Lower leg skin (tissue), 4 donors: ENCODE results near the gene MRTO4. TPM values are rescaled to one million over a fixed set of nuclear protein-coding genes. Genes with fewer than 3 reads are reported as not detected.

Experiments
- DNase-seq, 2 donors: peaks; one replicate each; pipeline ENCODE4 v3.0.0-alpha.2; 2019; ENCODE audit warnings: low spot score in 2 of 2
- H3K4me3 ChIP-seq: fragments of 200-600 bp; sonication (generic); 2 replicates; pipeline ENCODE4 v1.5.1; 2017; ENCODE audit warnings: mild to moderate bottlenecking, low read depth; ENCODE audit not compliant: poor library complexity, severe bottlenecking
- CTCF ChIP-seq, 3 donors: fragments of 450-650 bp; IDR thresholded peaks; one replicate each; pipeline ENCODE4 v1.5.1; 2016; ENCODE audit warnings: antibody characterized with exemption in 3 of 3, mild to moderate bottlenecking in 3 of 3, moderate library complexity in 2 of 3
- POLR2A ChIP-seq, 2 donors: fragments of 450-650 bp; IDR thresholded peaks; one replicate each; pipeline ENCODE4 v1.6.1; 2016 to 2017; ENCODE audit warnings: antibody characterized with exemption in 2 of 2, mild to moderate bottlenecking in 1 of 2, moderate library complexity in 1 of 2
- WGBS, 2 donors: methylation state at CpG; one replicate each; pipeline ENCODE4 v1.1.5; 2018; 5-methylcytosine and 5-hydroxymethylcytosine counted together
- intact Hi-C: fragments of 100-400 bp; cut with DNase I; formaldehyde crosslinking; loops from one replicate; pipeline ENCODE4 v1.15.0; 2023; ENCODE audit warnings: low total_unique reads
- total RNA-seq, 4 donors: library from RNA; depleted of rRNA; stranded (reverse); fragments of >200 nt; gene quantifications; one replicate each; pipeline ENCODE4 v1.1.0, GENCODE V29; 2016

MRTO4 gene
- total RNA-seq, 4 donors from 2014 or later, result 12.4 to 26.4 (median 20.9) TPM

- WGBS, 2 donors, result 85 to 89% methylated on average over 5 of the region's 5 CpGs
- intact Hi-C loops, result no loop called here
- no peak for DNase-seq
These were observed 45.8 kb upstream of the MRTO4 start for GRCh38 chr1:19205845-19206244.

GRCh38 chr1:19206947-19207346, 44.7 kb upstream of the MRTO4 start:
- DNase-seq, result no peak
- no peak overlapping the region for H3K4me3 ChIP-seq
- no peak for TF ChIP-seq POLR2A (IDR thresholded peaks at IDR 0.05)
- no peak for TF ChIP-seq CTCF (IDR thresholded peaks at IDR 0.05)
- intact Hi-C loops, result no loop called here
- 70 to 71% methylated on average over 3 of the region's 3 CpGs for WGBS, 2 donors

More at GRCh38 chr1:19205845-19206244, 45.8 kb upstream of the MRTO4 start:
- TF ChIP-seq CTCF (IDR thresholded peaks at IDR 0.05) (no peak), POLR2A (IDR thresholded peaks at IDR 0.05) (no peak)
- H3K4me3 ChIP-seq, result no peak overlapping the region

GRCh38 chr1:19208710-19209438, 42.7 kb upstream of the MRTO4 start:
- TF ChIP-seq CTCF (IDR thresholded peaks at IDR 0.05), result no peak
- TF ChIP-seq POLR2A (IDR thresholded peaks at IDR 0.05), result no peak
- no peak for DNase-seq
- H3K4me3 ChIP-seq, result peak overlapping the region; percentile 70
- intact Hi-C loops, result no loop called here
- 13% methylated on average over 8 of the region's 8 CpGs for WGBS, 2 donors

GRCh38 chr1:19209439-19209989, 42.1 kb upstream of the MRTO4 start:
- peak in 1 of 2 donors; percentile 86 for DNase-seq
- H3K4me3 ChIP-seq, result peak overlapping the region; percentile 70
- WGBS, 2 donors, result 0 to 1% methylated on average over 23 to 28 of the region's 28 CpGs
- intact Hi-C loops, result no loop called here
- TF ChIP-seq POLR2A (IDR thresholded peaks at IDR 0.05) (no peak), CTCF (IDR thresholded peaks at IDR 0.05) (no peak)

- TF ChIP-seq POLR2A (IDR thresholded peaks at IDR 0.05), result peak in 1 of 2 donors; percentile 77
- TF ChIP-seq CTCF (IDR thresholded peaks at IDR 0.05), result no peak
- peak; percentile 88 to 99 for DNase-seq
- 0% methylated on average over 45 to 50 of the region's 80 CpGs for WGBS, 2 donors
- peak within 1 kb of the TSS; percentile 70 for H3K4me3 ChIP-seq
- intact Hi-C loops, result no loop called here
These were observed 41.4 kb upstream of the MRTO4 start, which contains the start of gene UBR4 for GRCh38 chr1:19209990-19210771. Gene UBR4, minus strand, starts transcription at chr1:19210266. Its CDS starts 18 bp downstream, at chr1:19210248.
